ENCODE measurements around the gene GBF1.
A peak's percentile ranks its signal among the peaks of the same experiment; 100 is the strongest.

- TF ChIP-seq, protein P1, sequence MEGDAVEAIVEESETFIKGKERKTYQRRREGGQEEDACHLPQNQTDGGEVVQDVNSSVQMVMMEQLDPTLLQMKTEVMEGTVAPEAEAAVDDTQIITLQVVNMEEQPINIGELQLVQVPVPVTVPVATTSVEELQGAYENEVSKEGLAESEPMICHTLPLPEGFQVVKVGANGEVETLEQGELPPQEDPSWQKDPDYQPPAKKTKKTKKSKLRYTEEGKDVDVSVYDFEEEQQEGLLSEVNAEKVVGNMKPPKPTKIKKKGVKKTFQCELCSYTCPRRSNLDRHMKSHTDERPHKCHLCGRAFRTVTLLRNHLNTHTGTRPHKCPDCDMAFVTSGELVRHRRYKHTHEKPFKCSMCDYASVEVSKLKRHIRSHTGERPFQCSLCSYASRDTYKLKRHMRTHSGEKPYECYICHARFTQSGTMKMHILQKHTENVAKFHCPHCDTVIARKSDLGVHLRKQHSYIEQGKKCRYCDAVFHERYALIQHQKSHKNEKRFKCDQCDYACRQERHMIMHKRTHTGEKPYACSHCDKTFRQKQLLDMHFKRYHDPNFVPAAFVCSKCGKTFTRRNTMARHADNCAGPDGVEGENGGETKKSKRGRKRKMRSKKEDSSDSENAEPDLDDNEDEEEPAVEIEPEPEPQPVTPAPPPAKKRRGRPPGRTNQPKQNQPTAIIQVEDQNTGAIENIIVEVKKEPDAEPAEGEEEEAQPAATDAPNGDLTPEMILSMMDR (IDR thresholded peaks at IDR 0.05 in 4 of 5, conservative IDR thresholded peaks at IDR 0.05 in 1 of 5) = no peak
- TF ChIP-seq POLR2A (IDR thresholded peaks at IDR 0.05) = peak in 1 of 2 donors; percentile 2
Measured at GRCh38 chr10:102335184-102335583, 89.9 kb downstream of the GBF1 start.

Data from gastrocnemius medialis (tissue), 4 donors.